ENCODE data around the gene GABBR1. TPM values are rescaled to one million over a fixed set of nuclear protein-coding genes. Genes with fewer than 3 reads are reported as not detected.
A peak's percentile ranks its signal among the peaks of the same experiment; 100 is the strongest.
"Not testable (repeated sequence)": the region's sequence is repeated elsewhere in the genome, so short reads cannot be mapped to it uniquely, and the experiment has no call there.

Gene GABBR1
- 5.5 and 12.1 TPM in 2 replicates for total RNA-seq (2014; rRNA removed; shearing (Covaris generic))

DNA sequence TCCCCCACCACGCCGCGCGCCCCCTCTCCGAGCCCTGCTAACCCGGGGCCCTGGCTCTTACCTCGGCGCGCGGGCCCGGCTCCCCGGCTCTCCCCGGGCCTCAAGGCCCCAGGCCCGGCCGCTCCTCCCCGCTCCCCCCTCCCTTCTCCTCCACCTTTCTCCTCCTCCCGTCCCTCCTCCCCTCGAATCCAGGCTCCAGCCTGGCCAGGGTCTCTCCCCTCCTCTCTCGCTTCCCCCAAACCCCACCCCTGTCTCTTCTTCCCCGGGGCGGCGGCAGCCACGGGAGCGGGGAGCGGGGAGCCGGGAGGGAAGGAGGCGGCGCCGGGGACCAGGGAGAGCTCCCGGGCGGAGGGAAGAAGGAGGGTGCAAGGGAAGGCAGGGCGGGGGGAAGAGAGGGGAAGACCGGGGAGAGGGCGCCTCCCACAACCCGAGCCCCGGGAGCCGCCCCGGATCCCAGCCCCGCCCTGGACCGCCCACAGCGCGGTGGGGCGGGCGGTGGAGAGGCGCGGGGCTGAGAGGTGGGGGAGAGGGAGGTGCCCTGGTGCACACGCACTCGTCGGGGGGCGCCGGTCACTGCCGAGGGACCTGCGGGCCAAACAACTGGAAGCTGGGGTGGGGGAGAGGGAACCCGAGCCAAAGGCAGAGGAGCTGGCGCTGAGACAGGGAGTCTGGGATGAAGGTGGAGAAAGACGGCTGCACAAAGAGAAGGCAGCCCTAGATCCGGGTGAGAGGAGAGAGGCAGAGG, at the start of gene GABBR1:
Gene GABBR1 (minus strand): TSS at position 395 of the 745 bp plus-strand sequence. CDS start 798 bp downstream, outside the sequence.
- Histone ChIP-seq H3K27me3 (no peaks in the 10 kb centered on the region), H3K27ac (no peak within 1 kb of the TSS; the same call in 1 of the 2 replicates), H3K36me3 (no peaks in the 10 kb centered on the region), H3K4me1 (no peaks in the 10 kb centered on the region), H3K4me3 (peak within 1 kb of the TSS; percentile 78), H3K9me3 (replicated peaks) (no peaks in the 10 kb centered on the region)
- DNase-seq, result peak; percentile 87

DNA sequence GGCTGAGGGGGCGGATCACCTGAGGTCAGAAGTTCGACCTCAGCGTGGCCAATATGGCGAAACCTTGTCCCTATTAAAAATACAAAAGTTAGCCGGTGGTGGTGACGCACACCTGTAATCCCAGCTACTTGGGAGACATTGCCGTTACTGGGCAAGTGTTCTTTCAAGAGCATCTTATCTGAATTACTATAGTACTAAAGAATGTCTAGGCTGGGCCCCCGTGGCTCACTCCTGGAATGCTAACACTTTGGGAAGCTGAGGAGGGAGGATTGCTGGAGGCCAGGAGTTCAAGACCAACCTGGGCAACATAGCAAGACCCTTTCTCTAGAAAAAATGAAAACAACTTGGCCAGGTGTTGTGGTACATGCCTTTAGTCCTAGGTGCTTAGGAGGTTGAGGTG, 48.8 kb upstream of the GABBR1 start:
- Histone ChIP-seq H3K9me3 (replicated peaks) (no peaks in the 10 kb centered on the region), H3K27me3 (no peaks in the 10 kb centered on the region), H3K27ac (no peak overlapping the region), H3K36me3 (no peaks in the 10 kb centered on the region), H3K4me1 (peaks cover 10% of the 10 kb centered on the region), H3K4me3 (no peak overlapping the region)
- DNase-seq, result no peak

DNA sequence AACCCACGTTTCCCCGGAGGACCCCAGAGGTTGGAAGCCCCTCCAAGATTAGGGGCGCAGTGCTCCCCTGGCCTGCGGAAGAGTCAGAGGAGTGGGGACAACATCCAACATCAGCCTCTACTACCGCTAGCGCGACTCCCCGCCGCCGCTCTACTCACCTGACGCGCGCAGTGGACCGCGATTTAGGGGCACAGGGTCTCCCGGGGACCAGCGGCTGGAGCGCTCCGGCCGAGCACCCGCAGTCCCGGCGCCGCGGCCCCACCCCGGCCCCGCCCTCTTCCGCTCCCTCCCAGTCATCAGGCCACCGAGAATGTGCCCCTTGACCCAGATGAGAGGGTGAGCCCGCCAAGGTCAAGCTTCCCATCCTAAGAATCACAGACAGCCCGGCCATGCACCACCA, 47.9 kb upstream of the GABBR1 start, which contains the start of gene ZFP57:
Gene ZFP57 (minus strand): TSS at position 249 of the 400 bp plus-strand sequence. CDS start 4,149 bp downstream, outside the sequence.
- H3K9me3 ChIP-seq (replicated peaks), result no peaks in the 10 kb centered on the region
- H3K27ac ChIP-seq, result no peak within 1 kb of the TSS
- no peaks in the 10 kb centered on the region for H3K27me3 ChIP-seq
- H3K4me1 ChIP-seq, result peaks cover 10% of the 10 kb centered on the region
- DNase-seq, result no peak
- no peak within 1 kb of the TSS for H3K4me3 ChIP-seq
- no peaks in the 10 kb centered on the region for H3K36me3 ChIP-seq

DNA sequence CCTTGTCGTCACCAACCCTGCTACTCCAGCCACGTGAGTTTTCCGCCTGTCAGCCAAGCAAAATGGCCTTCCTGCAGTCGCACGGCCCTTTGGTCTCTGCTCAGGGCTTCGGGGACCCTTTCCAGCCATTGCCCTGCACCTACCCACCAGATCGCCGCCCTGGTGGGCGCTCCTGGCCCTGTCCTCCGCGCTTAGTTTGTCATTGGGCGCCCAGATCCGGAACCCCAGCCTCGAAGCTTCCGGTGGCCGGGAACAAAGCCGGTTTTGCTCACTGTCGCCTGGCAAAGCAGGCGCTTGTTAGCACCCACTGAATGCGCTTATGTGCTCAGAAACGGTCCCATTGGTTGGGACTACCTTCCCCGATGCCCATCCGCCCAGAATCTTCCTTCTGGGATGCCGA, 47.4 kb upstream of the GABBR1 start:
- Histone ChIP-seq H3K4me1 (peaks cover 10% of the 10 kb centered on the region), H3K9me3 (replicated peaks) (no peaks in the 10 kb centered on the region), H3K27me3 (no peaks in the 10 kb centered on the region), H3K36me3 (no peaks in the 10 kb centered on the region), H3K4me3 (no peak overlapping the region), H3K27ac (no peak overlapping the region)
- no peak for DNase-seq

DNA sequence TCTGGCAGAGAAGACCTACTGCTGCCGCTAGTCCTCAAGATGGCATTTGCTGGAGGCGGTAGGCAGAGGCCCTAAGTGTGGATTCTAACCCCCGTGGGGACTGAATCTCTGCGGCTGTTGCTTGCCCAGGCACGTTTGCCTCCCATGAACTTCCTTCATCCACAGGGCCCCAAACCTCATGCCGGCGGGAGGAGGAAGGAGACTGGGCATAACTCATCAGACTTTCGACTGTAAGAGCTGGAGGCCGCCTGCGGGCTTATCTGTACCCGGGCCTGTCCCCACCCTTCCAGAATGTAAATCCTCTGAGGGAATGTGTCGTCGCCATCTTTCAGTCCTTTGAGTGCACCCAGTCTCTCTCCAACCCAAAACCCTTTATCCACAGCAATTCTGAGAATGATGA, 47.0 kb upstream of the GABBR1 start:
- Histone ChIP-seq H3K4me3 (no peak overlapping the region), H3K36me3 (no peaks in the 10 kb centered on the region), H3K27me3 (no peaks in the 10 kb centered on the region), H3K27ac (no peak overlapping the region), H3K4me1 (peaks cover 10% of the 10 kb centered on the region), H3K9me3 (replicated peaks) (no peaks in the 10 kb centered on the region)
- DNase-seq, result no peak

DNA sequence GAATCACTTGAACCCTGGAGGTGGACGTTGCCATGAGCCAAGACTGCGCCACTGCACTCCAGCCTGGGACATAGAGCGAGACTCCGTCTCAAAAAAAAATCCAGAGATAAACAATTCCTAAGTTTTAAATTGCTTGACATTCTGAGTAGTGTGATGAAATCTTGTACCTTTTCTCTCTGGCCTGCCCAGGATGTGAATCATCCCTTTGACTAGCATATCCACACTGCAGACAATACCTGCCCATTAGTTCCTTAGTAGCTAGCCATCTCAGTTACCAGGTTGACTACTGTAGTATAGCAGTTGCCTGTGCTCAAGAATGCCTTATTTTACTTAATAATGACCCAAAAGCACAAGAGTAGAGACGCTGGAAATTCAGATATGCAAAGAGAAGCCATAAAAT, 45.1 kb upstream of the GABBR1 start:
- Histone ChIP-seq H3K27me3 (no peaks in the 10 kb centered on the region), H3K27ac (no peak overlapping the region), H3K4me3 (no peak overlapping the region), H3K4me1 (peaks cover 10% of the 10 kb centered on the region), H3K9me3 (replicated peaks) (no peaks in the 10 kb centered on the region), H3K36me3 (no peaks in the 10 kb centered on the region)
- DNase-seq, result no peak

DNA sequence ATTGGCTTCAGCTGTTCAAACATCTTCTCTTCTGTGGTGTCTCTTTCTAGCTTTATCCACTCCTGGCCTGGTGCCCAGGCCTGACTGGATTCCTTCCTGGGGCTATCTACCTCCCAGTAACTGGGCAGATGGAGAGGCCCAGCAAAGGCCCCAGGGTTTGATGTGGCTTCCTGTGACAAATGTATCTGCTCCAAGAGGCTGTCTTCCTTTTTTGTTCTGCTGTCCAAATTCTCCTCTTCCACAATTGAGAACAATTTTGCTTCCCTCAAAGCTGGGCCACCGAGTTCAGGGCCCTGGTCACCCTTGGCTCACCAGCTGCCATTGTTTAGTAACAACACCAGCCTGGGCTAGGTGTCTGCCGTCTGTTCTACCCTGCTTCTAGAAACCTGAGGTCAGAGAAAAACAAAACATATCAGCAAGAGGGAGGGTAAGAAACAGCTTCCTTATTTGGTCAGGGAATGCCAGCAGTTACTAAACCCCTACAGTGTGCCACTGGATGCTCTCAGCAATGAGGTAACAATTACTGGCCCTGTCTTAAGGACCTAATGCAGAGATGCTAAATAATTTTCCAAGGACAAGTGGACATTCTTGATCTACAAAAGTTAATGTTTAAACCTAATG, 44.1 kb upstream of the GABBR1 start:
- H3K27me3 ChIP-seq, result no peaks in the 10 kb centered on the region
- H3K27ac ChIP-seq, result peak overlapping the region; percentile 8; the same call in 1 of the 2 replicates
- H3K36me3 ChIP-seq, result no peaks in the 10 kb centered on the region
- peaks cover 10% of the 10 kb centered on the region for H3K4me1 ChIP-seq
- H3K9me3 ChIP-seq (replicated peaks), result no peaks in the 10 kb centered on the region
- H3K4me3 ChIP-seq, result no peak overlapping the region
- peak; percentile 81 to 87 for DNase-seq

DNA sequence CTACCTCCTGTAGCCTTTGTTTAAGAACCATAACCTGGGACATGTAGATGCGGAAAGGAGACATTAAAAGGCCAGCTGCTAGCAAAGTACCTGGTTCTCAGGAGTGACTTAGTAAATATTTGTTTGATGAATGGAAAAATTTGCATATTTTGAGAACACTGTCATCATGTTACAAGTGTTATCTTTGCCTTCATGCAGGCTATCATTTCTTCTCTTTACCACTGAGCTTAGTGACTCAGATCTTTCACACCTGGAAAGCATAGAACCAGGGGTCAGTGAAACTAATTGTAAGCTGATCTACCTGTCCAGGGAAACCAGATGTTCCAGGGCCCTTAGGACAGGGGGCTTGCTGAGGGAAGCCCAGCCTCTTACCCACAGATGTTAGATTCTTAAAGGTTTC, 42.6 kb upstream of the GABBR1 start:
- no peak overlapping the region for H3K4me3 ChIP-seq
- H3K4me1 ChIP-seq, result peaks cover 10% of the 10 kb centered on the region
- H3K9me3 ChIP-seq (replicated peaks), result no peaks in the 10 kb centered on the region
- H3K36me3 ChIP-seq, result no peaks in the 10 kb centered on the region
- DNase-seq, result no peak
- no peak overlapping the region for H3K27ac ChIP-seq
- H3K27me3 ChIP-seq, result no peaks in the 10 kb centered on the region

DNA sequence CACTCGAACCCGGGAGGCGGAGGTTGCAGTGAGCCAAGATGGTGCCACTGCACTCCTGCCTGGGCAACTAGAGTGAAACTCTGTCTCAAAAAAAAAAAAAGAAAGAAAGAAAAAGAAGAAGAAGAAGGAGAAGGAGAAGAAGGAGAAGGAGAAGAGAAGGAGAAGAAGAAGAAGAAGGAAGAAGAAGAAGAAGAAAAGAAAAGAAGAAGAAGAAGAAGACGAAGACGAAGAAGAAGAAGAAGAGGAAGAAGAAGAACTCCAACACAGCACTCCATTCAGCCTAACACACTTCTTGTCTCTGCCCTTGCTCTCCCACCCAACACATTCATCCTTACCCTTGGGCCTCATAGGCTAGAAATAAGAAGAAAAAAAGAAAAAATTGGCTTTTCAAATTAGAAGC, 41.0 kb upstream of the GABBR1 start:
- H3K27me3 ChIP-seq, result no peaks in the 10 kb centered on the region
- H3K4me3 ChIP-seq, result no peak overlapping the region

DNA sequence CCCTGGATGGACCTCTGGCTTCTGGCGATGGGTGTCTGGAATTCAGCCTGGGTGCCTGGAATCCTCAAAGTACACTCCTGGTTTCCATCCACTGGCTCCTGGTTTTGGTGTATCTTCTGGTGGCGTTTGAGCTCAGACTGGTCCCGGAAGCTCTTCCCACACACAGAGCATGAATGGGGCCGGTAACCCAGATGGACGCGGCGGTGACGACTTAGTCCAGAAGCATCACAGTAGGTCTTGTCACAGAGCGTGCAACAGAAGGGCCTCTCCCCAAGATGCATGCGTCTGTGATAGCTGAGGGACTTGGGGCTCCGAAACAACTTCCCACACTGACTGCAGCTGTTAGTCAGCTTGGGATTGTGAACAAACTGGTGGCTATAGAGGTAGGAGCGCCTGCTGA, 40.2 kb upstream of the GABBR1 start:
- H3K4me1 ChIP-seq, result peaks cover 10% of the 10 kb centered on the region
- no peak overlapping the region for H3K27ac ChIP-seq
- no peak overlapping the region for H3K4me3 ChIP-seq
- H3K27me3 ChIP-seq, result no peaks in the 10 kb centered on the region
- no peak for DNase-seq
- H3K36me3 ChIP-seq, result no peaks in the 10 kb centered on the region
- H3K9me3 ChIP-seq (replicated peaks), result no peaks in the 10 kb centered on the region

More for the DNA sequence above, 41.0 kb upstream of the GABBR1 start:
- no peak for DNase-seq
- Histone ChIP-seq H3K27ac (no peak overlapping the region), H3K4me1 (peaks cover 10% of the 10 kb centered on the region), H3K36me3 (no peaks in the 10 kb centered on the region), H3K9me3 (replicated peaks) (no peaks in the 10 kb centered on the region)

DNA sequence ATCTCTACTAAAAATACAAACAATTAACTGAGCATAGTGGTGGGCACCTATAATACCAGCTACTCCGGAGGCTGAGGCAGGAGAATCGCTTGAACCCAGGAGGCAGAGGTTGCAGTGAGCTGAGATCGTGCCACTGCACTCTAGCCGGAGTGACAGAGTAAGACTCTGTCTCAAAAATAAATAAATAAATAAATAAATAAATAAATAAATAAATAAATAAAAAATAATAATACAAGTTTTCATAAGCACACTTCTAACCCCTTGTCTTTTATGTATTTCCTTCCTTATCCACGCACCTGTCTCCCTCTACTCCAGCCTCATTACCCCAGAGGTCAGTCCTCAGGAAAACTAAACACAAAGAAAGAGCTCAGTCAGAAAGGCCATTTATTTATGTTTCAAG, 39.1 kb upstream of the GABBR1 start:
- H3K4me3 ChIP-seq; DNase-seq; H3K4me1 ChIP-seq; H3K27ac ChIP-seq; H3K27me3 ChIP-seq; H3K36me3 ChIP-seq; H3K9me3 ChIP-seq (replicated peaks): not testable (repeated sequence)

DNA sequence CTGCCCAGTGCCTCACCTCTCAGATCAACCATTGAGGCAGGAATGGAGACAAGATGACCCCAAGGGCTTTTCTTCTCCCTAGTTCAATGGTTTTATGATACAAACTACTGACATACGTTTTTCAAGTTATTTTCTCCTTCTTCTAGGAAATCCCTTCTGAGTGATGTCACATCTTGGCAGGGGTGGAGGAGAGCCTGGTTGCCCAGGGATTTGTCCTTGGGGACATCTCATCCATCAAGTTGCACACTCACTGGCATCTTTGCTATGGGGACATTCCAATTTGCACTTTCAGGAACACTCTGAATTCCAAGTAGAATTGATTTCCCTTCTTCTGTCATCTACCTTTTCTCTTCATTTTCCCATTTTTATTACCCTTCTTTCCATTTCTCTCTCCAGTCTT, 38.0 kb upstream of the GABBR1 start:
- H3K27me3 ChIP-seq, result no peaks in the 10 kb centered on the region
- no peak for DNase-seq
- H3K27ac ChIP-seq, result no peak overlapping the region

DNA sequence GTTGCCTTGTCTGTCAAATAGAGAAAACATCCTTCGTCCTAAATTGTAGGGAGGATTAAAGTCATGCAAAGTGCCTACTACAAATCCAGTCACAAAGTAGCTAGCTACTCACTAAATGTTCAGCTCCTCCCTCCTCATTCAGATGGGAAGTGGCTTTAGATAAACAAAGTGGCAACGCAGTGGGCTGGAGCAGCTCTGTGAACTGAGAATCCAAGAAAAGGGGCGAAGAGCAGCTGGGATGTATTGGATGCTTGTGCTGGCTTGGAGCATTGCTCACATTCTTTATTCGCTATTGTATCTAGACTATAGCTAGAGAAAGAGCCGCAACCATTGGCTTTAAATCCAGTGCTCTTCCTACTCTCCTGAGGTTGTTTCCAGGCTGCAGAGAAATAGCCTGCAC, 34.2 kb upstream of the GABBR1 start:
- H3K9me3 ChIP-seq (replicated peaks), result no peaks in the 10 kb centered on the region
- DNase-seq, result no peak
- H3K27me3 ChIP-seq, result no peaks in the 10 kb centered on the region
- H3K27ac ChIP-seq, result no peak overlapping the region
- H3K4me3 ChIP-seq, result no peak overlapping the region
- H3K36me3 ChIP-seq, result no peaks in the 10 kb centered on the region
- no peaks in the 10 kb centered on the region for H3K4me1 ChIP-seq

More for the DNA sequence above, 38.0 kb upstream of the GABBR1 start:
- Histone ChIP-seq H3K9me3 (replicated peaks) (no peaks in the 10 kb centered on the region), H3K4me1 (no peaks in the 10 kb centered on the region), H3K4me3 (no peak overlapping the region), H3K36me3 (no peaks in the 10 kb centered on the region)

DNA sequence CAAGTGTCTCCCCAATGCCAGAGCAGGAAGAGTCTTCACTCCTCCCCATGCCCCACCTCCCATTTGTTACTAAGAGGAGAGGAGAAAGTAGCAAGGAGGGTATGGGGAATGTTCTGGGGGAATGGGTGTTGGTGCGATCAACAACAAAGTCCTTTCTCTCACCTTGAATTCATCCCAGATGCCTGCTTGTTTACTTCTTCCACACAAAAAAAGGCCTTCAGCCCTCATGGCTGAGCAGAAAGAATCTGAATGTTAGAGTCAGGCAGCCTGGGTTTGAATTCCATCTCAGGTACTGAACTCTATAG, 33.8 kb upstream of the GABBR1 start:
- H3K27me3 ChIP-seq, result no peaks in the 10 kb centered on the region
- no peaks in the 10 kb centered on the region for H3K36me3 ChIP-seq
- no peaks in the 10 kb centered on the region for H3K4me1 ChIP-seq
- DNase-seq, result no peak
- H3K27ac ChIP-seq, result no peak overlapping the region
- no peak overlapping the region for H3K4me3 ChIP-seq
- H3K9me3 ChIP-seq (replicated peaks), result no peaks in the 10 kb centered on the region

DNA sequence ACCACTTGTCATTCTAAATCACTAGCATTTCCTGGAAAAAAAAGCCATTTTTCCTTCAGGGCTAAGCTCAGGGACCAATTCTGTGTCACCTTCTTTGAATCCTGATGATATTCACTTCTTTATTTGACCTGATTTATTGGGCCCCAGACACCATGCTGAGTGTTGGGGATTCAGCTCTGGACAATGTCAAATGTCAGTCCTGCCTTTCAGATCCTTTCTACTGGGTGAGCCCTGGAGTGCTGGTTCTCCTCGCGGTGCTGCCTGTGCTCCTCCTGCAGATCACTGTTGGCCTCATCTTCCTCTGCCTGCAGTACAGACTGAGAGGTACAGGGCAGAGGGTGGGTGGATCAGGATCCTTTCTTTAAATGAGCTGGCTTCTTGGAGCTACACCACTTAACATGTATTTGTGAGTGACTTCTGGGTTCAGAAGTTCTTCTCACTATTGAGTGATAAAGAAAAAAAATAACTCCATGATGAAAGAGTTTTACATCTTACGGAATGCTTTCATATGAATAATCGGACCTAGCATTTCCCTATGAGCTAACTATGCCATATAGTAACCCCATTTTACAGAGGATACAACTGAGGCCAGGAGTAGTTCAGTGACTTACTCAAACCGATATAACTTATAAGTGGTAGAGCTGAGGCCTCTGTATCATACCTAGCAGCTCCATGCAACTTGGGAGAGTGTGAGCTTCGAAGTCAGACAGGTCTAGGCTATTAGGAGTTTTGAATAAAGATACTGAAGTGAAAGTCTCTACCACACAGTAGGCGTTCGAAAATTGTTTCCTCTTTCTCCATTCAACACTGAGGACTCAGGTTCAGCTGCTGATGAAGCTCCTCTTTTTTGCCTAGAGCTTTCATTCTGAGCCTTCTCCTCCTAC, 33.2 kb upstream of the GABBR1 start:
- H3K36me3 ChIP-seq, result no peaks in the 10 kb centered on the region
- DNase-seq, result no peak
- H3K27me3 ChIP-seq, result no peaks in the 10 kb centered on the region
- no peaks in the 10 kb centered on the region for H3K4me1 ChIP-seq
- H3K4me3 ChIP-seq, result no peak overlapping the region
- no peak overlapping the region for H3K27ac ChIP-seq
- H3K9me3 ChIP-seq (replicated peaks), result no peaks in the 10 kb centered on the region

Measured in SJCRH30 (cell line).